IMR-90 (cell line): Measurements from ENCODE around the gene WDR74. TPM values are rescaled to one million over a fixed set of nuclear protein-coding genes. Genes with fewer than 3 reads are reported as not detected.

Experiments used
- ATAC-seq: fragments of 200-7000 bp; cut with Tn5 transposase; 2 replicates; pipeline ENCODE4 v1.9.1; 2020; ENCODE audit warnings: low read depth, mild to moderate bottlenecking, moderate library complexity
- BruUV-seq: library from RNA; stranded (reverse); fragments of 400-500 nt; replicated peaks from 2 replicates; lab custom pipeline; 2021; lab: Mats Ljungman, UMichigan
- CTCF ChIA-PET: fragments of 300-600 bp; formaldehyde crosslinking; extraction: SDS; loops from one replicate; lab custom pipeline; 2021; ENCODE audit warnings: antibody characterized with exemption; lab: Yijun Ruan, JAX
- POLR2A ChIA-PET: fragments of 300-600 bp; sonication (Branson Sonifier 250); formaldehyde crosslinking; loops from one replicate; lab custom pipeline; 2022; ENCODE audit warnings: antibody characterized with exemption; ENCODE audit not compliant: unreplicated experiment; lab: Charles Lee
- DNase-seq: peaks from one replicate; pipeline ENCODE4 v3.0.0; 2013
- H2AFZ ChIP-seq: replicated peaks from 2 replicates; pipeline ENCODE3; 2013; ENCODE audit warnings: low read length, mild to moderate bottlenecking; ENCODE audit not compliant: poor library complexity
- H2AK5ac ChIP-seq: 2 replicates; pipeline ENCODE4 v1.6.1; 2013; ENCODE audit warnings: low read depth, low read length, inconsistent platforms
- H2AK9ac ChIP-seq: replicated peaks from 2 replicates; pipeline ENCODE3; 2013; ENCODE audit warnings: mild to moderate bottlenecking, low read depth, low read length, moderate library complexity; ENCODE audit not compliant: poor library complexity
- H2BK120ac ChIP-seq: 2 replicates; pipeline ENCODE4 v1.6.1; 2013; ENCODE audit warnings: low read depth, low read length, inconsistent platforms
- H2BK15ac ChIP-seq: 3 replicates; pipeline ENCODE4 v1.6.1; 2013; ENCODE audit warnings: low read depth, low read length, inconsistent platforms
- H2BK20ac ChIP-seq: 2 replicates; pipeline ENCODE4 v1.6.1; 2013; ENCODE audit warnings: low read depth, mild to moderate bottlenecking, inconsistent platforms, low read length, moderate library complexity
- H2BK5ac ChIP-seq: 2 replicates; pipeline ENCODE4 v1.6.1; 2013; ENCODE audit warnings: mild to moderate bottlenecking, low read depth, low read length, inconsistent platforms; ENCODE audit not compliant: poor library complexity, severe bottlenecking
- H3K14ac ChIP-seq: replicated peaks from 2 replicates; pipeline ENCODE4 v1.6.1; 2013; ENCODE audit warnings: low read depth, low read length, inconsistent platforms
- H3K18ac ChIP-seq: 2 replicates; pipeline ENCODE4 v1.6.1; 2013; ENCODE audit warnings: low read depth, low read length, control low read depth
- H3K23ac ChIP-seq: 2 replicates; pipeline ENCODE4 v1.6.1; 2013; ENCODE audit warnings: low read depth, low read length, inconsistent platforms
- H3K27ac ChIP-seq: 2 replicates; pipeline ENCODE4 v1.5.1; 2013; ENCODE audit warnings: mild to moderate bottlenecking, control low read depth, low read length; ENCODE audit not compliant: insufficient read depth
- H3K27me3 ChIP-seq: 2 replicates; pipeline ENCODE4 v1.6.1; 2013; ENCODE audit warnings: low read length; ENCODE audit not compliant: control insufficient read depth, insufficient read depth
- H3K36me3 ChIP-seq: 2 replicates; pipeline ENCODE4 v1.6.1; 2013; ENCODE audit warnings: low read length, mixed read lengths; ENCODE audit not compliant: control insufficient read depth, insufficient read depth
- H3K4ac ChIP-seq: 2 replicates; pipeline ENCODE4 v1.6.1; 2013; ENCODE audit warnings: low read depth, low read length, inconsistent platforms
- H3K4me1 ChIP-seq: 2 replicates; pipeline ENCODE4 v1.6.1; 2013; ENCODE audit warnings: low read length, mixed read lengths; ENCODE audit not compliant: control insufficient read depth, insufficient read depth
- H3K4me2 ChIP-seq: 2 replicates; pipeline ENCODE4 v1.6.1; 2013; ENCODE audit warnings: low read depth, mild to moderate bottlenecking, control low read depth, low read length, moderate library complexity
- H3K4me3 ChIP-seq: 2 replicates; pipeline ENCODE4 v1.5.1; 2013; ENCODE audit warnings: low read depth, mild to moderate bottlenecking, control low read depth, low read length, moderate library complexity; ENCODE audit not compliant: insufficient read depth
- H3K56ac ChIP-seq: 2 replicates; pipeline ENCODE4 v1.6.1; 2013; ENCODE audit warnings: low read length, inconsistent platforms; ENCODE audit not compliant: insufficient read depth; ENCODE audit errors: extremely low read depth
- H3K79me1 ChIP-seq, 2 experiments: 2 replicates each; pipeline ENCODE4 v1.6.1; 2013; ENCODE audit warnings: low read length in 2 of 2, inconsistent platforms in 1 of 2, low read depth in 1 of 2
- H3K9ac ChIP-seq: 2 replicates; pipeline ENCODE4 v1.6.1; 2013; ENCODE audit warnings: low read depth, low read length, control low read depth
- H3K9me1 ChIP-seq: 2 replicates; pipeline ENCODE4 v1.6.1; 2013; ENCODE audit warnings: low read length, inconsistent platforms; ENCODE audit not compliant: insufficient read depth
- H3K9me3 ChIP-seq: 2 replicates; pipeline ENCODE4 v1.6.1; 2013; ENCODE audit warnings: low read length; ENCODE audit not compliant: control insufficient read depth, insufficient read depth
- H4K20me1 ChIP-seq: 2 replicates; pipeline ENCODE4 v1.6.1; 2013; ENCODE audit warnings: low read length, inconsistent platforms; ENCODE audit not compliant: insufficient read depth
- H4K5ac ChIP-seq: 2 replicates; pipeline ENCODE4 v1.6.1; 2013; ENCODE audit warnings: mild to moderate bottlenecking, low read depth, low read length, control low read depth
- H4K8ac ChIP-seq, 2 experiments: 2 replicates each; pipeline ENCODE4 v1.6.1; 2013; ENCODE audit warnings: low read depth in 2 of 2, low read length in 2 of 2, control low read depth in 1 of 2, inconsistent platforms in 1 of 2
- H4K91ac ChIP-seq: 2 replicates; pipeline ENCODE4 v1.6.1; 2013; ENCODE audit warnings: low read depth, low read length, inconsistent platforms; ENCODE audit not compliant: insufficient read depth
- BHLHE40 ChIP-seq: fragments of 150-350 bp; IDR thresholded peaks from 2 replicates; pipeline ENCODE4 v1.6.1; 2016; ENCODE audit warnings: mild to moderate bottlenecking, low read depth, low read length
- CEBPB ChIP-seq: IDR thresholded peaks from 2 replicates; pipeline ENCODE4 v1.6.1; 2012; ENCODE audit warnings: low read depth, low read length, improper control_type of control experiment
- CHD1 ChIP-seq: IDR thresholded peaks from 2 replicates; pipeline ENCODE4 v1.6.1; 2012; ENCODE audit warnings: low read depth, low read length, improper control_type of control experiment
- CTCF ChIP-seq: conservative IDR thresholded peaks from 2 replicates; pipeline ENCODE4 v1.5.1; 2012; ENCODE audit warnings: mild to moderate bottlenecking, low read depth, low read length, improper control_type of control experiment
- FOS ChIP-seq: fragments of 150-350 bp; IDR thresholded peaks from 2 replicates; pipeline ENCODE4 v1.6.1; 2016; ENCODE audit warnings: low read depth, low read length
- MAFK ChIP-seq: IDR thresholded peaks from 2 replicates; pipeline ENCODE4 v1.6.1; 2012; ENCODE audit warnings: low read depth, low read length, improper control_type of control experiment
- MAZ ChIP-seq: IDR thresholded peaks from 2 replicates; pipeline ENCODE4 v1.6.1; 2012; ENCODE audit warnings: low read depth, mild to moderate bottlenecking, low read length, improper control_type of control experiment, moderate library complexity, borderline replicate concordance
- MXI1 ChIP-seq: IDR thresholded peaks from 2 replicates; pipeline ENCODE4 v1.6.1; 2012; ENCODE audit warnings: low read depth, mild to moderate bottlenecking, low read length, moderate library complexity, borderline replicate concordance
- NFE2L2 ChIP-seq: fragments of 150-350 bp; IDR thresholded peaks from 2 replicates; pipeline ENCODE4 v1.6.1; 2016; ENCODE audit warnings: low read depth, mild to moderate bottlenecking, low read length
- POLR2A ChIP-seq: IDR thresholded peaks from 2 replicates; pipeline ENCODE4 v1.6.1; 2012; ENCODE audit warnings: mild to moderate bottlenecking, low read depth, low read length
- RAD21 ChIP-seq: IDR thresholded peaks from 2 replicates; pipeline ENCODE4 v1.6.1; 2012; ENCODE audit warnings: low read length, improper control_type of control experiment
- RCOR1 ChIP-seq: IDR thresholded peaks from 2 replicates; pipeline ENCODE4 v1.6.1; 2012; ENCODE audit warnings: mild to moderate bottlenecking, low read length, improper control_type of control experiment; ENCODE audit not compliant: insufficient replicate concordance
- RFX5 ChIP-seq: IDR thresholded peaks from 2 replicates; pipeline ENCODE4 v1.8.0; 2012; ENCODE audit warnings: low read depth, mild to moderate bottlenecking, low read length, moderate library complexity
- SMC3 ChIP-seq: fragments of 150-350 bp; IDR thresholded peaks from 2 replicates; pipeline ENCODE4 v1.6.1; 2016; ENCODE audit warnings: low read depth, mild to moderate bottlenecking, antibody characterized with exemption, low read length, moderate library complexity
- USF2 ChIP-seq: fragments of 150-350 bp; IDR thresholded peaks from 2 replicates; pipeline ENCODE4 v1.6.1; 2017; ENCODE audit warnings: mild to moderate bottlenecking, antibody characterized with exemption, low read length, low read depth
- WGBS, 2 experiments: methylation state at CpG; one replicate each; pipeline versions ENCODE4 v1.1.5 to v1.1.7; 2013; ENCODE audit warnings: missing lambda C conversion rate in 2 of 2; ENCODE audit not compliant: insufficient read length in 1 of 2; ENCODE audit errors: extremely low coverage in 2 of 2; 5-methylcytosine and 5-hydroxymethylcytosine counted together
- dilution Hi-C: fragments of 300-500 bp; cut with HindIII; formaldehyde crosslinking; loops from one replicate; pipeline ENCODE4 v1.14.3; 2018; ENCODE audit warnings: low sequenced_read_pairs; ENCODE audit not compliant: unreplicated experiment
- in situ Hi-C: fragments of 300-500 bp; cut with MboI; formaldehyde crosslinking; loops from 3 replicates; pipeline ENCODE4 v1.14.3; 2019; ENCODE audit warnings: low sequenced_read_pairs, inconsistent platforms, mixed read lengths
- intact Hi-C: fragments of 100-400 bp; cut with micrococcal nuclease; formaldehyde crosslinking; loops from 2 replicates; pipeline ENCODE4 v1.10.0; 2022
- polyA plus RNA-seq, 3 experiments: library from polyadenylated mRNA; depleted of rRNA; stranded (reverse); fragments of >200 nt; gene quantifications; 2 replicates each; pipeline ENCODE4 v1.2.3, GENCODE V29; 2012; ENCODE audit warnings: low replicate concordance in 1 of 3
- total RNA-seq: library from RNA; depleted of rRNA; stranded (reverse); fragments of >200 nt; gene quantifications from 2 replicates; pipeline ENCODE4 v1.2.3, GENCODE V29; 2012

Gene WDR74
- total and polyA plus RNA-seq, 2 of the 4 experiments (the other 2 are of a cell fraction) = 38.4 to 44.3 TPM

- H3K23ac ChIP-seq = no peak overlapping the region
- H2BK15ac ChIP-seq = no peak overlapping the region
- no peaks in the 10 kb centered on the region for H3K27me3 ChIP-seq
- peaks cover 42% of the 10 kb centered on the region for H4K20me1 ChIP-seq
- no peak overlapping the region for H2BK120ac ChIP-seq
- H3K56ac ChIP-seq = no peak overlapping the region
- H3K4me2 ChIP-seq = no peak overlapping the region
- H2AFZ ChIP-seq = no peak overlapping the region
- H3K9me1 ChIP-seq = 0 out of 2 replicates have a peak, but pooled peaks cover 4% of the 10 kb centered on the region
- CTCF ChIA-PET = interaction anchor here (0.5 to 0.7 kb wide), 2 partner anchors 117 to 1294 kb away, joined by 3 read pairs; no protein-coding TSS in a partner anchor
- H4K8ac ChIP-seq = no peak overlapping the region
- POLR2A ChIA-PET = no interaction called here
- in situ Hi-C loops = loop anchor here (25.0 kb wide), 1 partner anchor 465 kb away; no protein-coding TSS in a partner anchor
- dilution Hi-C loops = no loop called here
- no peak overlapping the region for H2BK20ac ChIP-seq
- H3K9ac ChIP-seq = no peak overlapping the region
- no peak overlapping the region for H3K18ac ChIP-seq
- no TSS peak for BruUV-seq
- no peak overlapping the region for H2AK5ac ChIP-seq
- H3K4me3 ChIP-seq = no peak overlapping the region
- H3K14ac ChIP-seq = no peak overlapping the region
- H3K79me1 ChIP-seq = peaks cover 20 to 44% of the 10 kb centered on the region in 2 experiments
- H3K27ac ChIP-seq = no peak overlapping the region
- H4K91ac ChIP-seq = no peak overlapping the region
- intact Hi-C loops = no loop called here
- H3K36me3 ChIP-seq = peaks cover 30% of the 10 kb centered on the region
- WGBS, 2 experiments = 64% methylated on average over 2 of the region's 3 CpGs; no CpG with 5 or more reads in 1 of the 2 experiments
- H4K5ac ChIP-seq = no peak overlapping the region
- DNase-seq = no peak
- no peaks in the 10 kb centered on the region for H3K9me3 ChIP-seq
- H3K4me1 ChIP-seq = peaks cover 2% of the 10 kb centered on the region; the same call in 1 of the 2 replicates
- ATAC-seq = no peak
- H3K4ac ChIP-seq = no peak overlapping the region
- H2BK5ac ChIP-seq = no peak overlapping the region
- no peak overlapping the region for H2AK9ac ChIP-seq
- TF ChIP-seq MAFK (no peak), RCOR1 (no peak), CEBPB (no peak), SMC3 (no peak), CTCF (no peak), BHLHE40 (no peak), MXI1 (no peak), POLR2A (no peak), MAZ (no peak), USF2 (no peak), NFE2L2 (no peak), CHD1 (no peak), RAD21 (no peak), RFX5 (no peak), FOS (no peak)
Observed at GRCh38 chr11:62851807-62852522, 12.6 kb upstream of the WDR74 start.
